A673 (cell line): ENCODE data around the gene FAM3C. TPM values are rescaled to one million over a fixed set of nuclear protein-coding genes. Genes with fewer than 3 reads are reported as not detected.

Experiments used
- BruUV-seq: library from RNA; stranded (reverse); fragments of 400-500 nt; replicated peaks from 2 replicates; lab custom pipeline; 2021; lab: Mats Ljungman, UMichigan
- CTCF ChIA-PET: fragments of 300-600 bp; sonication (Branson Sonifier 250); formaldehyde crosslinking; loops from one replicate; lab custom pipeline; 2022; ENCODE audit warnings: antibody characterized with exemption; lab: Charles Lee
- POLR2A ChIA-PET: fragments of 300-600 bp; sonication (Branson Sonifier 250); formaldehyde crosslinking; loops from one replicate; lab custom pipeline; 2022; ENCODE audit warnings: antibody characterized with exemption; ENCODE audit not compliant: low non-redundant PET; lab: Charles Lee
- DNase-seq: peaks from one replicate; pipeline ENCODE4 v3.0.0-alpha.2; 2015; ENCODE audit warnings: low spot score
- H3K27ac ChIP-seq: fragments of 200-600 bp; sonication (generic); 2 replicates; pipeline ENCODE4 v1.5.1; 2016; ENCODE audit warnings: mixed run types, low read depth, mild to moderate bottlenecking, mixed read lengths, antibody characterized with exemption, low read length; ENCODE audit not compliant: poor library complexity, severe bottlenecking
- H3K27me3 ChIP-seq: fragments of 200-600 bp; sonication (generic); replicated peaks from 2 replicates; pipeline ENCODE4 v1.6.1; 2017; ENCODE audit warnings: mixed run types, low read depth, mild to moderate bottlenecking, mixed read lengths, antibody characterized with exemption, low read length; ENCODE audit not compliant: insufficient read depth, poor library complexity
- H3K36me3 ChIP-seq: fragments of 200-600 bp; sonication (generic); 2 replicates; pipeline ENCODE4 v1.6.1; 2016; ENCODE audit warnings: mixed run types, mild to moderate bottlenecking, mixed read lengths, antibody characterized with exemption, low read length; ENCODE audit not compliant: insufficient read depth, poor library complexity, severe bottlenecking
- H3K4me1 ChIP-seq: fragments of 200-600 bp; sonication (generic); 2 replicates; pipeline ENCODE4 v1.6.1; 2017; ENCODE audit warnings: mixed run types, mild to moderate bottlenecking, mixed read lengths, antibody characterized with exemption, low read length; ENCODE audit not compliant: insufficient read depth, poor library complexity, severe bottlenecking
- H3K4me3 ChIP-seq: fragments of 200-600 bp; sonication (generic); 2 replicates; pipeline ENCODE4 v1.5.1; 2016; ENCODE audit warnings: low read depth, mixed run types, mild to moderate bottlenecking, mixed read lengths, low read length; ENCODE audit not compliant: poor library complexity, severe bottlenecking
- H3K9me3 ChIP-seq: fragments of 200-600 bp; sonication (generic); 2 replicates; pipeline ENCODE4 v1.6.1; 2016; ENCODE audit warnings: mixed run types, low read depth, mild to moderate bottlenecking, mixed read lengths, antibody characterized with exemption, low read length; ENCODE audit not compliant: poor library complexity, severe bottlenecking
- EZH2 ChIP-seq: fragments of 200-600 bp; sonication (generic); IDR thresholded peaks from 2 replicates; pipeline ENCODE4 v1.6.1; 2017; ENCODE audit warnings: borderline replicate concordance, low read depth, mild to moderate bottlenecking, mixed read lengths, antibody characterized with exemption, low read length; ENCODE audit not compliant: poor library complexity, severe bottlenecking
- intact Hi-C: fragments of 100-400 bp; cut with micrococcal nuclease; formaldehyde crosslinking; loops from one replicate; pipeline ENCODE4 v1.10.0; 2022; ENCODE audit not compliant: unreplicated experiment
- total RNA-seq: library from RNA; stranded (reverse); gene quantifications from 2 replicates; pipeline ENCODE4 v1.2.3, GENCODE V29; 2021
- TF ChIP-seq, protein P1 (sequence below): fragments of 300-800, 200-600 bp; sonication (generic); conservative IDR thresholded peaks from 2 replicates; pipeline ENCODE4 v1.5.1; 2017; ENCODE audit warnings: low read depth, mild to moderate bottlenecking, antibody characterized with exemption, low read length, moderate library complexity, mixed read lengths

The FAM3C gene
- total RNA-seq, 1 experiment from 2014 or later = 33.0 TPM

DNA sequence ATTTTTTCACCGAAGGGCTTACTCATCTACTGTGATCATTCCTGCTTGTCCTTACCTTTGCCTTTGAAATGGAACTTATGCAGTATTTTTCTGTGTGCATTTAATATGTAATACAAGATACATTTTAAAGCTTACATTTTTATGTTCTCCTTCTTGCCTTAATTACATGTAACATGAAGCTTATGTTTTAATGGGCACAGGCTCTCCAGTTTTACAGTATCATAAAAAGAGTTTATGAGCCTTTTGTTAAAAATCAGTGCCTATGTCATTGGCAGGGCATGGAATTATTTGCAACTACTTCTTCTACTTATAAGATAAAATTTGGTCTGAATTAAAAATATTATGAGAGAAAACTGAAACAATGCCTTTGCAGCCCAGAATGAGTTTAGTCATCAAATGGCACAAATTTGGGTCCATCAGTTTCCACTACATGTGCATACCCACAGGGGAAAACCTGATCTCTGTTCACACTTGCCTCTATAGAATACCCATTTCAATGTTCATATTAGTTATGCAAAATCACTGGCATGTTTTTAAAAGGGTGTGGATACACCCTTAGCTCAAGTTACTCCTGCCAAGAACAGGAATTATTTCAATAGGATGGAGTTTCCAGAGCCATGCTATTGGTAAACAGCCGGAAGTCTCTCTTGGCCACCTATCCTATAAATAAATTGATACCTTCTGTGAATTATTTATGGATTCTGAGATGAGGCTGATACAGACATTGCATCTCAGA lies 95.3 kb downstream of the FAM3C start:
- H3K4me3 ChIP-seq = no peak overlapping the region
- TF ChIP-seq EZH2 = no peak
- TF ChIP-seq, protein P1, sequence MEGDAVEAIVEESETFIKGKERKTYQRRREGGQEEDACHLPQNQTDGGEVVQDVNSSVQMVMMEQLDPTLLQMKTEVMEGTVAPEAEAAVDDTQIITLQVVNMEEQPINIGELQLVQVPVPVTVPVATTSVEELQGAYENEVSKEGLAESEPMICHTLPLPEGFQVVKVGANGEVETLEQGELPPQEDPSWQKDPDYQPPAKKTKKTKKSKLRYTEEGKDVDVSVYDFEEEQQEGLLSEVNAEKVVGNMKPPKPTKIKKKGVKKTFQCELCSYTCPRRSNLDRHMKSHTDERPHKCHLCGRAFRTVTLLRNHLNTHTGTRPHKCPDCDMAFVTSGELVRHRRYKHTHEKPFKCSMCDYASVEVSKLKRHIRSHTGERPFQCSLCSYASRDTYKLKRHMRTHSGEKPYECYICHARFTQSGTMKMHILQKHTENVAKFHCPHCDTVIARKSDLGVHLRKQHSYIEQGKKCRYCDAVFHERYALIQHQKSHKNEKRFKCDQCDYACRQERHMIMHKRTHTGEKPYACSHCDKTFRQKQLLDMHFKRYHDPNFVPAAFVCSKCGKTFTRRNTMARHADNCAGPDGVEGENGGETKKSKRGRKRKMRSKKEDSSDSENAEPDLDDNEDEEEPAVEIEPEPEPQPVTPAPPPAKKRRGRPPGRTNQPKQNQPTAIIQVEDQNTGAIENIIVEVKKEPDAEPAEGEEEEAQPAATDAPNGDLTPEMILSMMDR = no peak
- intact Hi-C loops = no loop called here
- BruUV-seq = no TSS peak
- H3K27ac ChIP-seq = no peak overlapping the region
- DNase-seq = no peak
- H3K4me1 ChIP-seq = no peaks in the 10 kb centered on the region
- H3K27me3 ChIP-seq = no peaks in the 10 kb centered on the region
- H3K9me3 ChIP-seq = no peaks in the 10 kb centered on the region
- POLR2A ChIA-PET = interaction anchor here (0.6 kb wide), 1 partner anchor 593 kb away, joined by 4 read pairs; no protein-coding TSS in a partner anchor
- CTCF ChIA-PET = no interaction called here
- no peaks in the 10 kb centered on the region for H3K36me3 ChIP-seq

Other genes starting within 250 kb of the FAM3C start
- gene WNT16, start 67.3 kb downstream of the FAM3C start, total RNA-seq = not detected in 2 replicates